Glutamatergic neuron (in vitro differentiated cells): ENCODE measurements around the gene TRIM73. TPM values are rescaled to one million over a fixed set of nuclear protein-coding genes. Genes with fewer than 3 reads are reported as not detected.
"Not testable (repeated sequence)": the region's sequence is repeated elsewhere in the genome, so short reads cannot be mapped to it uniquely, and the experiment has no call there.

ENCODE experiments used
- DNase-seq: peaks from one replicate; pipeline ENCODE4 v3.0.0; 2022
- H3K27ac Mint-ChIP-seq: one replicate; pipeline ENCODE4 v1.8.0; 2020; ENCODE audit warnings: mild to moderate bottlenecking, mixed read lengths, inconsistent platforms; ENCODE audit not compliant: unreplicated experiment
- H3K27me3 Mint-ChIP-seq: one replicate; pipeline ENCODE4 v1.8.0; 2020; ENCODE audit warnings: mild to moderate bottlenecking, moderate library complexity, mixed read lengths, inconsistent platforms; ENCODE audit not compliant: unreplicated experiment
- H3K36me3 Mint-ChIP-seq: one replicate; pipeline ENCODE4 v1.8.0; 2020; ENCODE audit warnings: mild to moderate bottlenecking, mixed read lengths, inconsistent platforms; ENCODE audit not compliant: unreplicated experiment
- H3K4me1 Mint-ChIP-seq: one replicate; pipeline ENCODE4 v1.8.0; 2020; ENCODE audit warnings: mild to moderate bottlenecking, low read depth, mixed read lengths, inconsistent platforms; ENCODE audit not compliant: unreplicated experiment
- H3K4me3 Mint-ChIP-seq: one replicate; pipeline ENCODE4 v1.8.0; 2020; ENCODE audit warnings: mild to moderate bottlenecking, mixed read lengths, inconsistent platforms; ENCODE audit not compliant: unreplicated experiment
- H3K9me3 Mint-ChIP-seq: one replicate; pipeline ENCODE4 v1.8.0; 2020; ENCODE audit warnings: mild to moderate bottlenecking, moderate library complexity, mixed read lengths, inconsistent platforms; ENCODE audit not compliant: unreplicated experiment
- total RNA-seq: library from RNA; stranded (reverse); fragmentation: NEBNext Ultra II Directional; extraction: Animal tissue kit (Norgen Biotek cat#: 25700); gene quantifications from one replicate; pipeline ENCODE4 v1.2.1, GENCODE V29; 2021; ENCODE audit not compliant: unreplicated experiment

TRIM73 gene
- total RNA-seq, 1 donor from 2014 or later = 11.2 TPM

GRCh38 chr7:75403455-75404443 is 8.3 kb downstream of the TRIM73 start:
- H3K9me3 Mint-ChIP-seq, H3K27ac Mint-ChIP-seq, DNase-seq, H3K36me3 Mint-ChIP-seq, H3K4me1 Mint-ChIP-seq, H3K4me3 Mint-ChIP-seq, H3K27me3 Mint-ChIP-seq: not testable (repeated sequence)

- H3K4me1 Mint-ChIP-seq, H3K36me3 Mint-ChIP-seq, DNase-seq, H3K27me3 Mint-ChIP-seq, H3K9me3 Mint-ChIP-seq, H3K4me3 Mint-ChIP-seq, H3K27ac Mint-ChIP-seq: not testable (repeated sequence)
These were observed 9.2 kb downstream of the TRIM73 start for GRCh38 chr7:75404663-75405062.

- not testable (repeated sequence) for DNase-seq, H3K4me3 Mint-ChIP-seq, H3K27ac Mint-ChIP-seq, H3K9me3 Mint-ChIP-seq, H3K4me1 Mint-ChIP-seq, H3K36me3 Mint-ChIP-seq, H3K27me3 Mint-ChIP-seq
These were observed 14.7 kb downstream of the TRIM73 start for GRCh38 chr7:75409880-75410822.

GRCh38 chr7:75410823-75411173 is 15.4 kb downstream of the TRIM73 start:
- not testable (repeated sequence) for H3K4me1 Mint-ChIP-seq, H3K27ac Mint-ChIP-seq, H3K9me3 Mint-ChIP-seq, DNase-seq, H3K27me3 Mint-ChIP-seq, H3K4me3 Mint-ChIP-seq, H3K36me3 Mint-ChIP-seq

GRCh38 chr7:75414204-75414603 is 18.8 kb downstream of the TRIM73 start:
- H3K4me3 Mint-ChIP-seq, H3K27ac Mint-ChIP-seq, H3K9me3 Mint-ChIP-seq, H3K27me3 Mint-ChIP-seq, H3K36me3 Mint-ChIP-seq, DNase-seq, H3K4me1 Mint-ChIP-seq: not testable (repeated sequence)

GRCh38 chr7:75414708-75415427 is 19.4 kb downstream of the TRIM73 start:
- not testable (repeated sequence) for H3K4me3 Mint-ChIP-seq, H3K27me3 Mint-ChIP-seq, H3K9me3 Mint-ChIP-seq, H3K36me3 Mint-ChIP-seq, DNase-seq, H3K27ac Mint-ChIP-seq, H3K4me1 Mint-ChIP-seq

- not testable (repeated sequence) for H3K4me1 Mint-ChIP-seq, H3K9me3 Mint-ChIP-seq, H3K36me3 Mint-ChIP-seq, H3K4me3 Mint-ChIP-seq, H3K27me3 Mint-ChIP-seq, H3K27ac Mint-ChIP-seq, DNase-seq
These were observed 20.0 kb downstream of the TRIM73 start for GRCh38 chr7:75415428-75415817.

- H3K27me3 Mint-ChIP-seq, DNase-seq, H3K4me1 Mint-ChIP-seq, H3K27ac Mint-ChIP-seq, H3K4me3 Mint-ChIP-seq, H3K9me3 Mint-ChIP-seq, H3K36me3 Mint-ChIP-seq: not testable (repeated sequence)
These were observed 20.5 kb downstream of the TRIM73 start for GRCh38 chr7:75415829-75416373.

- H3K4me3 Mint-ChIP-seq, H3K9me3 Mint-ChIP-seq, H3K4me1 Mint-ChIP-seq, H3K36me3 Mint-ChIP-seq, H3K27me3 Mint-ChIP-seq, DNase-seq, H3K27ac Mint-ChIP-seq: not testable (repeated sequence)
These were observed 21.4 kb downstream of the TRIM73 start for GRCh38 chr7:75416787-75417186.

GRCh38 chr7:75418292-75418858 is 22.9 kb downstream of the TRIM73 start:
- not testable (repeated sequence) for H3K4me3 Mint-ChIP-seq, H3K4me1 Mint-ChIP-seq, H3K27ac Mint-ChIP-seq, H3K27me3 Mint-ChIP-seq, H3K36me3 Mint-ChIP-seq, DNase-seq, H3K9me3 Mint-ChIP-seq

GRCh38 chr7:75419210-75419609 is 23.8 kb downstream of the TRIM73 start:
- not testable (repeated sequence) for H3K27ac Mint-ChIP-seq, H3K27me3 Mint-ChIP-seq, H3K36me3 Mint-ChIP-seq, DNase-seq, H3K4me1 Mint-ChIP-seq, H3K9me3 Mint-ChIP-seq, H3K4me3 Mint-ChIP-seq
